Lower leg skin (tissue), 4 donors: ENCODE measurements around the gene PCYOX1L. TPM values are rescaled to one million over a fixed set of nuclear protein-coding genes. Genes with fewer than 3 reads are reported as not detected.

Source experiments
- DNase-seq, 2 donors: peaks; one replicate each; pipeline ENCODE4 v3.0.0-alpha.2; 2019; ENCODE audit warnings: low spot score in 2 of 2
- H3K4me3 ChIP-seq: fragments of 200-600 bp; sonication (generic); 2 replicates; pipeline ENCODE4 v1.5.1; 2017; ENCODE audit warnings: mild to moderate bottlenecking, low read depth; ENCODE audit not compliant: poor library complexity, severe bottlenecking
- CTCF ChIP-seq, 3 donors: fragments of 450-650 bp; IDR thresholded peaks; one replicate each; pipeline ENCODE4 v1.5.1; 2016; ENCODE audit warnings: antibody characterized with exemption in 3 of 3, mild to moderate bottlenecking in 3 of 3, moderate library complexity in 2 of 3
- POLR2A ChIP-seq, 2 donors: fragments of 450-650 bp; IDR thresholded peaks; one replicate each; pipeline ENCODE4 v1.6.1; 2016 to 2017; ENCODE audit warnings: antibody characterized with exemption in 2 of 2, mild to moderate bottlenecking in 1 of 2, moderate library complexity in 1 of 2
- WGBS, 2 donors: methylation state at CpG; one replicate each; pipeline ENCODE4 v1.1.5; 2018; 5-methylcytosine and 5-hydroxymethylcytosine counted together
- intact Hi-C: fragments of 100-400 bp; cut with DNase I; formaldehyde crosslinking; loops from one replicate; pipeline ENCODE4 v1.15.0; 2023; ENCODE audit warnings: low total_unique reads
- total RNA-seq, 4 donors: library from RNA; depleted of rRNA; stranded (reverse); fragments of >200 nt; gene quantifications; one replicate each; pipeline ENCODE4 v1.1.0, GENCODE V29; 2016

PCYOX1L gene
- total RNA-seq, 4 donors from 2014 or later: 2.7 to 5.6 (median 3.9) TPM

- peak in 1 of 2 donors; percentile 70 for DNase-seq
- TF ChIP-seq POLR2A (IDR thresholded peaks at IDR 0.05): no peak
- TF ChIP-seq CTCF (IDR thresholded peaks at IDR 0.05): no peak
- intact Hi-C loops: no loop called here
- 87 to 94% methylated on average over 12 of the region's 12 CpGs for WGBS, 2 donors
- no peak overlapping the region for H3K4me3 ChIP-seq
These were observed 4.7 kb downstream of the PCYOX1L start for GRCh38 chr5:149362541-149362940.

- intact Hi-C loops: no loop called here
- DNase-seq: peak in 1 of 2 donors; percentile 45
- TF ChIP-seq POLR2A (IDR thresholded peaks at IDR 0.05) (no peak), CTCF (IDR thresholded peaks at IDR 0.05) (no peak)
- no peak overlapping the region for H3K4me3 ChIP-seq
These were observed 5.5 kb downstream of the PCYOX1L start for GRCh38 chr5:149363358-149363757.

DNA sequence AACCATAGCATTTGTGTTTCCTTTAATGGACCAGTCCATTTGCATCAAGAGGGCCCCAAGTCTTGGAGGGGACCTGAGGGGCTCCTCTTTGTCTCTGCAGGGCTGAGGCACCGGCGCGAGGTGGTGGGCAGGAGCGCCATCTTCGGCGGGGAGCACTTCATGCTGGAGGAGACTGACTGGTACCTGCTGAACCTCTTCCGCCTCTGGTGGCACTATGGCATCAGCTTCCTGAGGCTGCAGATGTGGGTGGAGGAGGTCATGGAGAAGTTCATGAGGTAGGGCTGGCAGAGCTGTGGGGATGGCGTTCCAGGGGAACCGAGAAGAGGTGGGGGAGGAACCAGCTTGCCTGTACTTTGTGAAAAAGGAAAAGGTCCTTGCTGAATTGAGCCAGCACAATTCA lies 6.1 kb downstream of the PCYOX1L start:
- TF ChIP-seq CTCF (IDR thresholded peaks at IDR 0.05): no peak
- TF ChIP-seq POLR2A (IDR thresholded peaks at IDR 0.05): no peak
- 90 to 91% methylated on average over 9 of the region's 9 CpGs for WGBS, 2 donors
- H3K4me3 ChIP-seq: no peak overlapping the region
- intact Hi-C loops: no loop called here
- DNase-seq: peak in 1 of 2 donors; percentile 83

- peak in 1 of 2 donors; percentile 71 for DNase-seq
- intact Hi-C loops: no loop called here
- TF ChIP-seq CTCF (IDR thresholded peaks at IDR 0.05): no peak
- TF ChIP-seq POLR2A (IDR thresholded peaks at IDR 0.05): no peak
- WGBS, 2 donors: 96% methylated on average over 2 of the region's 2 CpGs
- H3K4me3 ChIP-seq: no peak overlapping the region
These were observed 6.9 kb downstream of the PCYOX1L start for GRCh38 chr5:149364719-149365118.

- intact Hi-C loops: no loop called here
- no peak overlapping the region for H3K4me3 ChIP-seq
- peak in 1 of 2 donors; percentile 76 for DNase-seq
- WGBS, 2 donors: 88 to 90% methylated on average over 6 of the region's 6 CpGs
- TF ChIP-seq CTCF (IDR thresholded peaks at IDR 0.05): no peak
- TF ChIP-seq POLR2A (IDR thresholded peaks at IDR 0.05): no peak
These were observed 7.6 kb downstream of the PCYOX1L start for GRCh38 chr5:149365418-149365817.

GRCh38 chr5:149366169-149366729 lies 8.4 kb downstream of the PCYOX1L start:
- DNase-seq: peak in 1 of 2 donors; percentile 13
- no peak for TF ChIP-seq POLR2A (IDR thresholded peaks at IDR 0.05)
- TF ChIP-seq CTCF (IDR thresholded peaks at IDR 0.05): no peak
- intact Hi-C loops: no loop called here
- no peak overlapping the region for H3K4me3 ChIP-seq
- WGBS, 2 donors: 77 to 100% methylated on average over 1 of the region's 1 CpG
